ENCODE data around the gene EPS8. TPM values are rescaled to one million over a fixed set of nuclear protein-coding genes. Genes with fewer than 3 reads are reported as not detected.

The EPS8 gene
- total RNA-seq, 1 experiment from 2014 or later, result 232 TPM

DNA sequence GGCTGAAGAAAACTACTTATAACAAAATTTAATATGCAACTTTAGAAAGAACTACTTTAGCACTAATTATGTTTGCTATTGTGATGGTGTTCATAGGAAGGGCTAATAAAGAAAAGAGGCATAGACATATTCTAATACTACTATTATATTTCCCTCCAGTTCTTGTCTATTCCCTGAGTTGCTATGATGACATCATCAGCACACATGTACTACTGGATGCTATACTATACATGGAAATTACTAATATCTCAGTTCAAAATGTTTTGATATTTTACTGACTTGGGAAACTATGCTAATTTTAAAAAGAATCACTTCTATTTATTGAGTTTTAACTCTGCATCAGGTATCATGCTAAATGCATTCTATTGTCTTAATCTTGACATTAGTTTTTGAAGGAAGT is 101.6 kb downstream of the EPS8 start:
- no peak overlapping the region for H3K4me2 ChIP-seq
- H3K4me3 ChIP-seq, result no peak overlapping the region

DNA sequence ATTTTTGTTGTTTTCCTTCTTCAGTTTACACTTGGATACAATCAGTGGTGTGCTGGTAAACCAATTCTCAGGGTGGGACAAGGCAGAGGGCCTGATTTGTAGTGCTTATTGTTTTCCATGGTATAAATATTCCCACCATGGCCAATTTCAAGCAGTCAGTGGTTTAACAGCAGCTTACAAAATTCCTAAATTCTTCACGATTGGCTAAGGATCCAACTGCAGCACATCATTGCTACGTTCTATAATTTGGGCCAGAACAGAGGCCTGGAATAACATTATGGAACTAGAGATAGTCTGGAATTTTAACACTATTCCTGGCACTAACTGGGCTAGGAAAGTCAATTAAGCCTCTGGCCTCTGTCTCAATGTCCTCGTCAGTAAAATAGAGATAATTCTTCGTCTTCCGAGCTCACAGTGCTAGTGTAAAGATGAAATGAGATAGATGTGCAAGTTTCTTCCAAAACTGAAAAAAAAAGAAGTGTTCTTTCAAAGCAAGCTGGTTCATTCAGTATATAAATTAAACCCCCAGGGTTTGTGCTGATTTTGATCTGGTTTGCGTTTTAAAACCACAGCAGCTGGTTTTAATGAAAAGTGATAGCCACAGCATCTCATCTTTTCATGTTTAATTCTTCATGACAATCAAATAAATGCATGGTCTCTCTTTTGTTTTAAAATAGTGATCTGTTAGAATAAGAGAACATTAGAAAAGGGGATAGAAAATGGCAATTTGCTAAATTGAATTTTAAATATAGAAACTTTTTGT is 104.1 kb downstream of the EPS8 start:
- Histone ChIP-seq H3K4me2 (no peak overlapping the region), H3K27ac (no peak overlapping the region)
- no peak for TF ChIP-seq EZH2 (IDR thresholded peaks at IDR 0.05; ENCODE audit: low read depth)
- TF ChIP-seq, protein P1, sequence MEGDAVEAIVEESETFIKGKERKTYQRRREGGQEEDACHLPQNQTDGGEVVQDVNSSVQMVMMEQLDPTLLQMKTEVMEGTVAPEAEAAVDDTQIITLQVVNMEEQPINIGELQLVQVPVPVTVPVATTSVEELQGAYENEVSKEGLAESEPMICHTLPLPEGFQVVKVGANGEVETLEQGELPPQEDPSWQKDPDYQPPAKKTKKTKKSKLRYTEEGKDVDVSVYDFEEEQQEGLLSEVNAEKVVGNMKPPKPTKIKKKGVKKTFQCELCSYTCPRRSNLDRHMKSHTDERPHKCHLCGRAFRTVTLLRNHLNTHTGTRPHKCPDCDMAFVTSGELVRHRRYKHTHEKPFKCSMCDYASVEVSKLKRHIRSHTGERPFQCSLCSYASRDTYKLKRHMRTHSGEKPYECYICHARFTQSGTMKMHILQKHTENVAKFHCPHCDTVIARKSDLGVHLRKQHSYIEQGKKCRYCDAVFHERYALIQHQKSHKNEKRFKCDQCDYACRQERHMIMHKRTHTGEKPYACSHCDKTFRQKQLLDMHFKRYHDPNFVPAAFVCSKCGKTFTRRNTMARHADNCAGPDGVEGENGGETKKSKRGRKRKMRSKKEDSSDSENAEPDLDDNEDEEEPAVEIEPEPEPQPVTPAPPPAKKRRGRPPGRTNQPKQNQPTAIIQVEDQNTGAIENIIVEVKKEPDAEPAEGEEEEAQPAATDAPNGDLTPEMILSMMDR (conservative IDR thresholded peaks at IDR 0.05), result no peak

More for the DNA sequence above, 101.6 kb downstream of the EPS8 start:
- H3K4me1 ChIP-seq (replicated peaks; ENCODE audit: insufficient read depth), result peaks cover 22% of the 10 kb centered on the region
- H2AFZ ChIP-seq, result no peak overlapping the region
- BruUV-seq (replicated peaks), result no TSS peak
- no peaks in the 10 kb centered on the region for H3K27me3 ChIP-seq (ENCODE audit: insufficient read depth, low read depth)
- peaks cover 54% of the 10 kb centered on the region for H3K79me2 ChIP-seq (ENCODE audit: low read depth)
- 0 out of 2 replicates have a peak, but pooled peaks cover 3% of the 10 kb centered on the region for H3K36me3 ChIP-seq (ENCODE audit: low read depth)
- CTCF ChIA-PET, result no interaction called here
- H4K20me1 ChIP-seq (ENCODE audit: insufficient read depth), result no peaks in the 10 kb centered on the region
- H3K9me2 ChIP-seq (ENCODE audit: insufficient read depth), result no peaks in the 10 kb centered on the region
- no peak overlapping the region for H3K27ac ChIP-seq
- POLR2A ChIA-PET (ENCODE audit: unreplicated experiment), result interaction anchor here (0.6 kb wide), 1 partner anchor 59 kb away, joined by 4 read pairs; no protein-coding TSS in a partner anchor
- intact Hi-C loops (cut with micrococcal nuclease; ENCODE audit: unreplicated experiment), result loop anchor here (5.0 kb wide), 1 partner anchor 35 kb away; no protein-coding TSS in a partner anchor
- TF ChIP-seq, protein P1 (conservative IDR thresholded peaks at IDR 0.05), result no peak
- TF ChIP-seq EZH2 (IDR thresholded peaks at IDR 0.05; ENCODE audit: low read depth), result no peak
- no peak for DNase-seq
- no peaks in the 10 kb centered on the region for H3K9me3 ChIP-seq (ENCODE audit: insufficient read depth, low read depth)
- H3F3A ChIP-seq (ENCODE audit: insufficient read depth, low read depth), result peaks cover 16% of the 10 kb centered on the region

DNA sequence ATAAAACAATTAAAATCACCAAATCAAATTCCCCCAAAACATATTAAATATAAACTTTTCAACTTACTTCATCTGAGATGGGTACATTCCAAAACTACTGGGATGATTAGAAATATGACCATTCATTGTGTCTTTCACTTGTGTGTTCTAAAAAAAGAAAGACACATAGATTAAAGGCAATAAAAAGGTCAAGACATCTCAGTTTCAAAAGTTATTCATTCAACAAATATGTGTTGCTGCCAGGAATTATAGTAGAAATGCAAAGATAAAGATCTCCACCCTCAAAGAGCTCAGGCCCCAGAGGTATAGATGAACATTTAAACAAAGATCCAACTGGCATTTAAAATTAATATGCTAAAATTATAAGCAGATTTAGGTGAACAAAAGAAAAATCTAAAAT is 106.4 kb downstream of the EPS8 start:
- Histone ChIP-seq H3K4me1 (replicated peaks; ENCODE audit: insufficient read depth) (peaks cover 22% of the 10 kb centered on the region), H3K4me2 (peak overlapping the region; percentile 29), H2AFZ (no peak overlapping the region), H3K79me2 (ENCODE audit: low read depth) (peaks cover 42% of the 10 kb centered on the region), H3K27me3 (ENCODE audit: insufficient read depth, low read depth) (no peaks in the 10 kb centered on the region), H3K9me3 (ENCODE audit: insufficient read depth, low read depth) (no peaks in the 10 kb centered on the region), H3F3A (ENCODE audit: insufficient read depth, low read depth) (peaks cover 15% of the 10 kb centered on the region), H3K36me3 (ENCODE audit: low read depth) (peaks cover 11% of the 10 kb centered on the region), H3K27ac (peak overlapping the region; percentile 31; the same call in 1 of the 2 replicates), H3K4me3 (no peak overlapping the region), H3K9me2 (ENCODE audit: insufficient read depth) (no peaks in the 10 kb centered on the region), H4K20me1 (ENCODE audit: insufficient read depth) (no peaks in the 10 kb centered on the region)
- BruUV-seq (replicated peaks), result no TSS peak
- ChIA-PET POLR2A (ENCODE audit: unreplicated experiment) (interaction anchor here (0.6 to 0.7 kb wide), 3 partner anchors 87 to 503 kb away, joined by 3 to 9 read pairs (median 3); no protein-coding TSS in a partner anchor), CTCF (no interaction called here)
- DNase-seq, result peak in 1 of 2 experiments; percentile 63
- TF ChIP-seq EZH2 (IDR thresholded peaks at IDR 0.05; ENCODE audit: low read depth), result no peak
- TF ChIP-seq, protein P1 (conservative IDR thresholded peaks at IDR 0.05), result no peak
- intact Hi-C loops (cut with micrococcal nuclease; ENCODE audit: unreplicated experiment), result loop anchor here (2.0 kb wide), 2 partner anchors 20 to 106 kb away; partner anchors contain the start of gene EPS8

More for the DNA sequence above, 104.1 kb downstream of the EPS8 start:
- Histone ChIP-seq H3K79me2 (ENCODE audit: low read depth) (peaks cover 55% of the 10 kb centered on the region), H2AFZ (no peak overlapping the region), H4K20me1 (ENCODE audit: insufficient read depth) (no peaks in the 10 kb centered on the region), H3K9me2 (ENCODE audit: insufficient read depth) (no peaks in the 10 kb centered on the region), H3K27me3 (ENCODE audit: insufficient read depth, low read depth) (no peaks in the 10 kb centered on the region), H3F3A (ENCODE audit: insufficient read depth, low read depth) (peaks cover 18% of the 10 kb centered on the region), H3K36me3 (ENCODE audit: low read depth) (peaks cover 11% of the 10 kb centered on the region; the same call in 1 of the 2 replicates), H3K4me3 (no peak overlapping the region), H3K9me3 (ENCODE audit: insufficient read depth, low read depth) (no peaks in the 10 kb centered on the region), H3K4me1 (replicated peaks; ENCODE audit: insufficient read depth) (peaks cover 22% of the 10 kb centered on the region)
- POLR2A ChIA-PET (ENCODE audit: unreplicated experiment), result no interaction called here
- intact Hi-C loops (cut with micrococcal nuclease; ENCODE audit: unreplicated experiment), result loop anchor here (5.0 kb wide), 1 partner anchor 37 kb away; no protein-coding TSS in a partner anchor
- CTCF ChIA-PET, result no interaction called here
- BruUV-seq (replicated peaks), result no TSS peak
- no peak for DNase-seq

Measured in PC-9 (cell line).